Glomerular visceral epithelial cell (primary cell): ENCODE data around the gene ARHGAP33.

Experiments
- DNase-seq: peaks from one replicate; pipeline ENCODE4 v3.0.0-alpha.2; 2016; ENCODE audit errors: extremely low spot score

The ARHGAP33 gene

GRCh38 chr19:35740423-35741202, 34.8 kb upstream of the ARHGAP33 start:
- DNase-seq = peak; percentile 98

DNA sequence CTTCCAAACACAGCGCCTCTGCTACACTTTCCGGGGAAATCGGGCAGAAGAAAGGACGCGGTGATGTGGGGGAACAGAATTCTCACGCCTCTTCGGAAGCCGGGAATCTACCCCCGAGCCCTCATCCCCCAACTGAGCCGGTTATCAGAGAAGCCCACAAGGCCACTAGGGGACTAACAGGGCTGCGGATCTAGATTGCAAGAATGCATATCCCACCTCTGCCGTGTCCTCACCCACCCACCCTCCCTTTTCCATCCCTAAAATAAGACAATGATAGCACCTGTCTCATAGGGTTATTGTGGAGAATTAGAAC, 34.2 kb upstream of the ARHGAP33 start:
- no peak for DNase-seq

DNA sequence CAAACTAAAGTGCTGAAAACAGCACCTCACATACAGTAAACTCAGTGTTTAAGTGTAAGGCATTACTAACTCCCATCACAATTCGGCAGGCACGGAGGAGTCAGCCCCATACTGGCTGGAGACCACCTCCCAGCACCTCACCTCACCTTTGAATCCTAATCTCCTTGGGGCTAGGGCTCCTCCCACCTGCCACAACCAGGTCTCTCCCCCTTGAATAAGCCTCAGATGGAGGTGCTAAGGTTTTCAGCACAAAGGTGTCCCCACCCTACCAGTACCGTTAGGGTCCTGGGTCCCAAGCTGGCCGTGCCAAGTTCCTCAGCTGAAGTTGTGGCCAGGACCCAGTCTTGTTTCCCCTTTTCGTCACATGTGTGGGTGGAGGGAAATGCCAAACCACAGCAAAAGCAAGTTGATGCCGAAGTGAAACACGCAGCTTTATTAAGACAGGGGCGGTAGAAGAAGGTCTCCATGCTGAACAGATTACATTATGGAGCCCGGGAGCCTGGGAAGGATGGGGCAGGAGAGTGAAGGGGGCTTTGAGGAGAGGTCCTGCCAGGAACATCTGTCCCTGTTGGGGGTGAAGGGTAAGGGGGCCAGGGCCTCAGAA, 33.1 kb upstream of the ARHGAP33 start, which contains the start of gene IGFLR1:
TSS of gene IGFLR1 (minus strand) at position 332 of the 604 bp plus-strand sequence. CDS start 1,272 bp downstream, outside the sequence.
- DNase-seq = no peak

DNA sequence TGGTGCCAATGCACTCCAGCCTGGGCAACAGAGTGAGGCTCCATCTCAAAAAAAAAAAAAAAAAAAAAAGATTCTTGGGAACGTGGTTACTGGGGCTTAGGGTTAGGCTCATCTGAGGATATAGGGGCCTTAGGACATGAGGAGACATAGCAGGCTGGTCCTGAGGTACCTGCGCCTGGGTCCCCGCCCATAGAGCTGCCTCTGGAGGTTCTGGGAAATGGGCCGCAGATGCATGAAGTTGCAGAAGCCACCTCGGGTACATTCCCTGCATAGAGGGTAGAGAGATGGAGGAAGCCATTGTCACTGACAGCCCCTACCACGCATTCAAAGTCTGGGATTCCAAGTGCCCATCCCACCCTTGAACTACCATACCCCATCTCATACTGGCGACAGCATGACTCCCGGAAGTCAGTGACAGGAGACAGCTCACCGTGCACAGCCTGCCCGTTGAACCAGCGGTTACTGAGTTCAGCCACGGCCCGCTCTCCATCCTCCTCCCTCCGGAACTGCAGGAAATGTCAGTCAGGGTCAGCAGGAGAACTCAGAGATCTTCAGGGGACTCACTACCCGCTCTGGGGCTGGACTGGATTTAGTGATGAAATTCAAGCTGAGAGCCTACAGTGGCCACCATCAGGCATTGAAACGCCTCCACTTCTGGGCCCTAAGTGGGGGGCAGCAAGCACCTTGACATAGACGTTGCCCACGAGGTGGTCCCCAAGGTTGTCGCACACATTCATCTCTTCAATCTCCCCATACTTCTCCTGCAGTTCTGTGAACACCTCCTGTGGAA, 31.5 kb upstream of the ARHGAP33 start:
- no peak for DNase-seq

GRCh38 chr19:35744430-35745327, 30.7 kb upstream of the ARHGAP33 start:
- peak; percentile 95 for DNase-seq

GRCh38 chr19:35745328-35746086, 29.9 kb upstream of the ARHGAP33 start, which contains the start of the genes PSENEN and U2AF1L4:
TSS of gene PSENEN (plus strand) at chr19:35745651. CDS start at chr19:35745931, 280 bp downstream.
TSS of gene U2AF1L4 (minus strand) at chr19:35745418. CDS start at chr19:35745391, 27 bp downstream.
- peak; percentile 100 for DNase-seq

- DNase-seq = no peak
Measured at GRCh38 chr19:35746087-35746462, 29.3 kb upstream of the ARHGAP33 start.

GRCh38 chr19:35746531-35746930, 28.8 kb upstream of the ARHGAP33 start:
- no peak for DNase-seq

DNA sequence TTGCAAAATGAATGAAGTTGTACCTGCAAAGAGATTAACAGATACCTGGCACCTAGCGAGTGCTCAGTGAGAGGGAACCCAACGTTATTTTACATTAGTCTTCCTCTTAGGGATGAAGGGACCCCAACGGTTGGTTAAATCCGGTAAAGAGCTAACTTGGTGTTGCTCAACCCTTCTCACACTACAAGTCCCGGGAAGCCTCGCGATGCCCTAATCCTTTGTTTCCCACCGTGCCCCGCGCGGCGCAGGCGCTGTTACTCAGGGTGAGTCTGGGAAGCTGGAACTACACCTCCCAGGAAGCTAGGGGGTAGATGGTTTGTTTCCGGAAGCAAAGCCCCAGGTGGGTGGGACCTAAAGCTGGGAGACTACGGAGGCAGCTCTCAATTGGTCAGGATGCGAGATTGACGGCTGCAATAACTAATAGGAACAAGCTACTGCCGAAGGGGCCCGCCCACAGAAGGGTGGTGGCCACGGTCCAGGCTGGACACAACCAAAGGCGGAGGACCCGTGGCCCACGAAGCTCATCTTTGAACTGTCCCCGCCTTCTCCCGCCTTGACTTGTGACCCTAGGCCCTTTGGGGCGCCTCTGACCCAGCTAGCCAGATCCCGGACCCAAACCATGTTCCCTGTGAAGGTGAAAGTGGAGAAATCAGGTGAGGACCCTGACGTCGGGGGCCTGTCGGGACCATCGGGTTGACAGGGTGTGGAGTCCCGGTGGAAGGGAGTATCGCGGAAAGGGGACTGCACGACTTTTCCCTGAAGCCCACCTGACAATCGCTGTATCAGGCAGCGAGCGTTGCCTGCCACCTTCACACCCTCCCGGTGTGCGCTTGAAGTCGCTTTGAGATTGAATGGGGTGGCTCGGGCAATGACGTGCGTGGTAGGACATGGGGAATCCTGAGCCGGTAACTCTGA, 27.0 kb upstream of the ARHGAP33 start, which contains the start of gene LIN37:
TSS of gene LIN37 (plus strand) at position 471 of the 915 bp plus-strand sequence. CDS start at position 620, 149 bp downstream.
- DNase-seq = peak; percentile 99

GRCh38 chr19:35750167-35750566, 25.2 kb upstream of the ARHGAP33 start:
- DNase-seq = no peak

DNA sequence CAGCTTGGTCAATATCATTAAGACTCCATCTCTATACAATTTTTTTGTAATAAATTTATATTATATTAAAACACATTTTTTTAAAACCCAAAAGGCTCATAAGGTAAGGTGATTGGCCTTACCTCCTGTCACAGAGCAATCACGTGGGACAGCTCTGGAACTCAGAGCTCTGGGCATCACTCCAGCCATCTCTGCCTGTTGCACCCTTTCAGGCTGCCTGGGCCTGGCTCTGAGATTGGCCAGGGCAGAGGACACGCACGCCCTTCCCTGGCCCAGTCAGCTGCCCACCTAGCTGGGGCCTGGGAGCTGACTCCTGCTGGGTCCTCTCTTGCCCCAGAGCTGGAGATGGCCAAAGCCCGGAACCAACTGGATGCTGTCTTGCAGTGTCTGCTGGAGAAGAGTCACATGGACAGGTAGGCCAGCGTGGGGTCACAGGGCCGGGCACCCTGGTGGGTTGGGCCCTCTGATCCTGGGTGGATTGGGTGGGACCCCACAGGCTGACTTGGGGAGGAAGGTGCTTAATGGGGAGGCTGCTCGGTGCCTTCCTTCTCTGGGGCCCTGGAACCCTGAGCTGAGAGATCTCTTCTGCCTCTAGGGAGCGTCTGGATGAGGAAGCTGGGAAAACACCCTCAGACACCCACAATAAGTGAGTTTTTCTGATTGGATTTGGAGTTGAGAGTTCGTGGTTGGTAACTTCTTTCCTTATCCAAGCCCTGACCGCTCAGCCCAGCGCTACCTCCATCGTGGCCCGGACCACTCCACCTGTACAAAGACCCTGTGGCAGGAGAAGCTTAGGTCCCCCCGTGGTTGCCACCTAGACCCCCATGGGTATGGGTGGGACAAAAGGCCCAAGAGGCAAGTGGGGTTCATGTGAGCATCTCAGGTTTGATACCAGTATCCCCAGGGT, 23.3 kb upstream of the ARHGAP33 start:
- DNase-seq = no peak

- DNase-seq = no peak
Measured at GRCh38 chr19:35752746-35753350, 22.5 kb upstream of the ARHGAP33 start.

- DNase-seq = no peak
Measured at GRCh38 chr19:35753634-35754369, 21.6 kb upstream of the ARHGAP33 start.

DNA sequence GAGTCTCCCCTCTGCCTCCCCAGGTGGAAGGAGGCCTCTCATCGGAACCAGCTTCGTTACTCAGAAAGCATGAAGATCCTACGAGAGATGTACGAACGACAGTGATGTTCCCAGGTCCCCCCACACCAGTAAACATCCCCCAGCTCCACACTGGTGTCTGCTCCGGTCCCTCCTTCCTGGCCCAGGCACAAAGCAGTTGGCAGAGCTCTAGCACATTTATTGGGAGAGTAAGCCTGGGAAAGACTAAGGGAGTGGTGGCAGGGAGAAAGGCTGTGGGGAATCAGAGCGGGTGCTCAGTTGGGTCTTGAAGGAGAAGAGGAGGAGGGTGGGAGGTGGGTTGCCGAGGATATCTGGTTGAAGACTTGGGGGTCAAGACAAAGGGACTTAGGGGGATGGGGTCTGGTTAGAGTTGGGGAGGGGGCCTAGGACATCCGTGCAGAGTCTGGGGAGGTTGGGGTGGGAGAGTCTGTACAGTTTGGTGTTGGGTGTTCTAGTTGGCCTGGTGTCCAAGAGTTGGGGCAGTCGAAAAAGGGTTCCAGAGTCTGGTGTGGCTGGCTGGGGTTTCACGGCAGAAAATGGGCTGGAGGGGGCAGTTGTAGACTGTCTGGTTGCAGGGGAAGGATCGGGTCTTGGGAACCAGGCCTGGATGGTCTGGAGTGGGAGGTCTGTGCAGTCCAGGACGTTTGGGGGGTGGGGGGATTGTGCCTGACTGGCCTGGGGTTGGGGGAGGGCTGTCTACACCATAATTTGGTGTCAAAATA, 20.8 kb upstream of the ARHGAP33 start:
- no peak for DNase-seq

DNA sequence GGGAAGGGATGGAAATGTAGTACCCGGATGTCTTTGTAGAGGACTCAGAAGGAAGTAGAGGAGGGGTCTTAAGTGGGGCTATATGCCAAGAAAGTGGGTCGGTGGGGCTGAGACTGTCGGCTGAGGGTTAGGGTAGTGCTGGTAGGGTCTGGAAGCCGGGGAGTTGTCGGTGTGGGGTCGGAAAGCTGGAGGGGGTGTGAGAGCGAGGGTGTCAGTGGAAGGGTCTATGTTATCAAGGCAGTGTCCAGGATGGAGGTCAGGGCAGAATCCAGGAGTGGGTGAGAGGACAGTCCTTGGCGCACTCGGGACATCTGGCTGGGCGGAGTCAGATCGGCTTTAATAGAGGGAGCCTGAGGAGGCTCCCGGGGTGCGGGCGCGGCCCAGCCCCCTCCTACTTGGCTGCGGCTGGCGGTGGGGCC, 20.2 kb upstream of the ARHGAP33 start:
- DNase-seq = no peak
